ENCODE data around the gene NEURL1. TPM values are rescaled to one million over a fixed set of nuclear protein-coding genes. Genes with fewer than 3 reads are reported as not detected.

NEURL1 gene
- total RNA-seq, 1 donor from 2014 or later: 2.5 TPM

DNA sequence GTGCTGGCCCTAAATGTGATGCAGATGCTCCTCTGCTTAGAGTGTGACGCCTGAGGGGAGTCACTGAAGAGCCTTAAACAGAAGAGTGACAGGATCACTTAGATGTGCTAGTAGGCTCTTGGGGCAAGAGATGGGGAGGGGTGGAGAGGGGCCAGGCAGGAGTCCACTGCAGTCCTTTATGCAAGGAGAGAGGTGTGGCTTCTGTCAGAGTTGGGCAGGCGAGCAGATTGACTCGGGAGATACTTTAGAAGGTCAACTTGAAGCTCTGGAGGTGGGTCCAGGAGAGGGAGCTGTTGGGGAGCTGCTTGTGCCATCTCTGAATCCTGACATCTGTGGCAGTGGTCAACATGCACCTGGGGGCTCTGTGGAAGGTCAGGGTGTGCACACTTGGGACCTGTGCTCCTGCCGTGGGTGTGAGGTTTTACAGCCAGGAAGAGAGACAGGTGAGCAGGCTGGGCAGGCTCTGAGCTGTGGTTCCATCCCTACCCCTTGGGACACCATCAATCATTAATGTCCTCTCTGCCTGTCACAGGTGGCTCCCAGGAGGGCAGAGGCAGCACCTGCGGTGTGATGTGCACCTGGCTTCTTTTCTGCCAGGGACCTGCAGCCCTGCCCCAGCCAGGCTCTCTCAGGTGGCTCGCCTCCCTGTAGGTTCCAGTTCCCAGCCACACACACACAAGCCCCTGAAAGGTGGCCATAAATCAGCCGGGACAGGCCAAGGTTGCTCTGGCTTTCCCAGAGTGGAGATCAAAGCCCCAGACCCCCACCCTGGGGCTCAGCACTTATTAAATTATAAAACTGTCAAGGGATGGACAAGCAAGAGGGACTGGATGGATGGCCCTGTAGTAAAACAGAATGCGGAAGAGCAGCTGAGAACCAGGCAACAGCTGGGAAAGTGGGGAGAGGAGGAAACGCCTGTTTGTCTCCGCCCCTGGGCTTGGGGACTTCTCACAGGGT is 14.0 kb downstream of the NEURL1 start:
- H3K27ac Mint-ChIP-seq (ENCODE audit: unreplicated experiment): no peak overlapping the region
- H3K4me1 Mint-ChIP-seq (ENCODE audit: unreplicated experiment): peaks cover 25% of the 10 kb centered on the region
- no peaks in the 10 kb centered on the region for H3K36me3 Mint-ChIP-seq (ENCODE audit: unreplicated experiment)
- no peaks in the 10 kb centered on the region for H3K9me3 Mint-ChIP-seq (ENCODE audit: unreplicated experiment)
- TF ChIP-seq, protein P1, sequence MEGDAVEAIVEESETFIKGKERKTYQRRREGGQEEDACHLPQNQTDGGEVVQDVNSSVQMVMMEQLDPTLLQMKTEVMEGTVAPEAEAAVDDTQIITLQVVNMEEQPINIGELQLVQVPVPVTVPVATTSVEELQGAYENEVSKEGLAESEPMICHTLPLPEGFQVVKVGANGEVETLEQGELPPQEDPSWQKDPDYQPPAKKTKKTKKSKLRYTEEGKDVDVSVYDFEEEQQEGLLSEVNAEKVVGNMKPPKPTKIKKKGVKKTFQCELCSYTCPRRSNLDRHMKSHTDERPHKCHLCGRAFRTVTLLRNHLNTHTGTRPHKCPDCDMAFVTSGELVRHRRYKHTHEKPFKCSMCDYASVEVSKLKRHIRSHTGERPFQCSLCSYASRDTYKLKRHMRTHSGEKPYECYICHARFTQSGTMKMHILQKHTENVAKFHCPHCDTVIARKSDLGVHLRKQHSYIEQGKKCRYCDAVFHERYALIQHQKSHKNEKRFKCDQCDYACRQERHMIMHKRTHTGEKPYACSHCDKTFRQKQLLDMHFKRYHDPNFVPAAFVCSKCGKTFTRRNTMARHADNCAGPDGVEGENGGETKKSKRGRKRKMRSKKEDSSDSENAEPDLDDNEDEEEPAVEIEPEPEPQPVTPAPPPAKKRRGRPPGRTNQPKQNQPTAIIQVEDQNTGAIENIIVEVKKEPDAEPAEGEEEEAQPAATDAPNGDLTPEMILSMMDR (IDR thresholded peaks at IDR 0.05): no peak
- H3K4me3 Mint-ChIP-seq (ENCODE audit: unreplicated experiment): no peak overlapping the region
- DNase-seq (ENCODE audit: extremely low spot score, unreplicated experiment): no peak
- peaks cover 22% of the 10 kb centered on the region for H3K27me3 Mint-ChIP-seq (ENCODE audit: unreplicated experiment)

DNA sequence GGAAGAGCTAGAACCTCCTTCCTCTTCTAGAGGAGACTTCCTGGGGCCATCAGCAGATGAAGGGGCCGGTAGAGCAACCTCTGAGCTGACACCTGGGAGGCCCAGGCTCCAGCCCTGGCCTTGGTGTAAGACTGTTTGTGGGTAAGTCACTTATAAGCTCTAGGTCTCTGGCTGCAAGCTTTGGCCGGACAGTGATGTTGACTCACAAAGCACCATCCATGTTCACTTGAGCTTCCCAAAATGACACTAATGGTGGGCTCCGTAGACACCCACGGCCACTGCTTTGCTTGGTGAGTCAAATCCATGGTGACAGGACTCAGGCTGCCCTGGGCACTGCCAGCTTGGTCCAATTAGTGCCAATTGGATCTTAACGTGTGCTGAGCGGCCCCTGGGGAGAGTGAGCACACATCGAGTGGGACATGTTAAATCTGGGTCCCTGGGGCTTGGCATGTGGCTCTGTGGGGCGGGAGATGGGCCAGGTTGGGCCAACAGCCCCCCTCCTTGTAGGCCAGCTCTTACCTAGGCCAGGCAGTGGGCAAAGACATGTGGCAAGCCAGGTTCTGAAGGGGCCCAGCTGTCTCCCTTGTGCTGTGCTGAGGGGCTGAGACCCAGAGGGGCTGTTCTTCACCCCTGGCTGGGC is 16.7 kb downstream of the NEURL1 start:
- peaks cover 16% of the 10 kb centered on the region for H3K4me1 Mint-ChIP-seq (ENCODE audit: unreplicated experiment)
- H3K27me3 Mint-ChIP-seq (ENCODE audit: unreplicated experiment): peaks cover 22% of the 10 kb centered on the region
- H3K27ac Mint-ChIP-seq (ENCODE audit: unreplicated experiment): no peak overlapping the region
- H3K4me3 Mint-ChIP-seq (ENCODE audit: unreplicated experiment): no peak overlapping the region
- DNase-seq (ENCODE audit: extremely low spot score, unreplicated experiment): no peak
- H3K36me3 Mint-ChIP-seq (ENCODE audit: unreplicated experiment): no peaks in the 10 kb centered on the region
- TF ChIP-seq, protein P1 (IDR thresholded peaks at IDR 0.05): no peak
- no peaks in the 10 kb centered on the region for H3K9me3 Mint-ChIP-seq (ENCODE audit: unreplicated experiment)

DNA sequence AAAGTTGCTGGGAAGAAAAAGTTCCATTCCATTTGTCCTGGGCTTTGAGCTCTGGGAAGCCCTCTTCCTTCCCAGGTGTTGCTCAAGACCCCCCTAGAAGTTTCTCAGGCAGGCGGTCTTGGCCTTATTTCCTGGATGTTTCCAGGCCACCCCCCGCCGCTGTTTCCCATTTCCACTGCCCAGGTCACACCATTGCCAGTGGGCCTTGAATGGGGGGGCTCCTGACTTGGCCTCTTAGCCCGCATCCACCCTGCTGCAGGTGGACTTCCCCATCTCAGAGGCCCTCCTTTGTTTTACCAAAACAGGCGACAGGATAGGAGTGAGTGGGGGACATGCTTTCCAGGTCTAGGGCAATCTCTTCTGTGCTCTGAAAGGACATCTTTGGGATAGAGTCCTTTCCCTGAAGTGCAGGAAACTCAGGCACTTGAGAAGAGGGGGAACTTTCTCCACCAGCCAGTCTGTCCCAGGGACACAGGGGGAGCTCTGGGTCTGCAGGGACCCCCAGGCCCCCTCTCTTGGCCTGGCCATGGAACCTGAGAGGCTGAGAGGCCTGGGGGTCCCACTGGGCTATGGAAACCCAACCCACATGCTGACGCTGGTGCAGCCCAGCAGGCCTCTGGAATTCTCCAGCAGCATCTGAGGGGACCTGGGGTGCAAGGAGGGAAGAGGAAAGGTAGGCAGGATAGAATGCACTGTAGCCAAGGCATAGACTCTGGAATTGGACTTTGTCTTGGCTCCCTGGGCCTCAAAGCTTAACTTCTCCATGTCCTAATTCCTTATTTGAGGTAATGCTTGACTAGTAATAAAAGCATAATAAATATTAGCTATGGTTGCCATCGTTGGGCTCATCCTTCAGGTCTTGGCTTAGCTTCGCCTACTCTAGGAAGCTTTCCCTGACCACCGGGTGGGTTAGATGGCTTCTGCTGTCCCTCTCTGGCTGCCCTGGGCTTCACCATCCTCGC is 17.6 kb downstream of the NEURL1 start:
- Mint-ChIP-seq H3K36me3 (ENCODE audit: unreplicated experiment) (no peaks in the 10 kb centered on the region), H3K27me3 (ENCODE audit: unreplicated experiment) (peaks cover 22% of the 10 kb centered on the region), H3K9me3 (ENCODE audit: unreplicated experiment) (no peaks in the 10 kb centered on the region), H3K27ac (ENCODE audit: unreplicated experiment) (no peak overlapping the region), H3K4me1 (ENCODE audit: unreplicated experiment) (peaks cover 19% of the 10 kb centered on the region), H3K4me3 (ENCODE audit: unreplicated experiment) (no peak overlapping the region)
- TF ChIP-seq, protein P1 (IDR thresholded peaks at IDR 0.05): no peak
- no peak for DNase-seq (ENCODE audit: extremely low spot score, unreplicated experiment)

DNA sequence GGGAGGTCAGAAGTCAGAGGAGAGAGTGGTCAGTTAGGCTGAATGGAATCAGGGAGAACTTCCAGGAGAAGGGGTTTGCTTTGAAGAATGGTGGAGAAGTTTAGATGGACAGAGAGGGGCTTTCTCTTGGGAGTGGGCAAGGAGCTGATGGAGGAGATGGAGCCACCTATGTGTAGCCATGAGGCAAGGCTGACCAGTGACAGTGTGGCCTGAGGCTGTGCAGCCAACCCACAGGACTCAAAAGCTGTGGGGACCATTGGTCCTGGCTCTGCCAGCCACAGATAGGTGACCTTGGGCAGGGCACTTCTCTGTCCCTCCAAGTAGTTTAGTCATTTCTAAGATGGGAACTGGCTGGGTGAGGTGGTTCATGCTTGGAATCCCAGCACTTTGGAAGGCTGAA is 18.7 kb downstream of the NEURL1 start:
- peaks cover 17% of the 10 kb centered on the region for H3K27me3 Mint-ChIP-seq (ENCODE audit: unreplicated experiment)
- TF ChIP-seq, protein P1 (IDR thresholded peaks at IDR 0.05): no peak
- no peak overlapping the region for H3K4me3 Mint-ChIP-seq (ENCODE audit: unreplicated experiment)
- no peaks in the 10 kb centered on the region for H3K36me3 Mint-ChIP-seq (ENCODE audit: unreplicated experiment)
- H3K4me1 Mint-ChIP-seq (ENCODE audit: unreplicated experiment): peaks cover 22% of the 10 kb centered on the region
- DNase-seq (ENCODE audit: extremely low spot score, unreplicated experiment): no peak
- H3K27ac Mint-ChIP-seq (ENCODE audit: unreplicated experiment): no peak overlapping the region
- no peaks in the 10 kb centered on the region for H3K9me3 Mint-ChIP-seq (ENCODE audit: unreplicated experiment)

Measured in osteocyte (in vitro differentiated cells).